PC-9 (cell line): ENCODE results near the gene FGF1. TPM values are rescaled to one million over a fixed set of nuclear protein-coding genes. Genes with fewer than 3 reads are reported as not detected.

Experiments
- BruUV-seq: library from RNA; stranded (reverse); fragments of 400-500 nt; replicated peaks from 2 replicates; lab custom pipeline; 2021; lab: Mats Ljungman, UMichigan
- CTCF ChIA-PET: fragments of 300-600 bp; sonication (Branson Sonifier 250); formaldehyde crosslinking; loops from one replicate; lab custom pipeline; 2022; ENCODE audit warnings: antibody characterized with exemption; lab: Charles Lee
- POLR2A ChIA-PET: fragments of 300-600 bp; sonication (Branson Sonifier 250); formaldehyde crosslinking; loops from one replicate; lab custom pipeline; 2022; ENCODE audit warnings: antibody characterized with exemption; ENCODE audit not compliant: unreplicated experiment; lab: Charles Lee
- DNase-seq, 2 experiments: peaks; one replicate each; pipeline versions ENCODE4 v3.0.0 to v3.0.0-alpha.2; 2015 to 2022; ENCODE audit warnings: mixed read lengths in 1 of 2
- H2AFZ ChIP-seq: fragments of 200-600 bp; sonication (generic); 2 replicates; pipeline ENCODE4 v1.8.1; 2017; ENCODE audit warnings: antibody characterized with exemption
- H3F3A ChIP-seq: fragments of 200-600 bp; sonication (generic); 2 replicates; pipeline ENCODE4 v1.8.1; 2017; ENCODE audit warnings: antibody characterized with exemption, mild to moderate bottlenecking, low read depth; ENCODE audit not compliant: insufficient read depth
- H3K27ac ChIP-seq: fragments of 200-600 bp; sonication (generic); 2 replicates; pipeline ENCODE4 v1.6.1; 2016; ENCODE audit warnings: mixed run types
- H3K27me3 ChIP-seq: fragments of 200-600 bp; sonication (generic); 2 replicates; pipeline ENCODE4 v1.6.1; 2016; ENCODE audit warnings: low read depth, mixed run types; ENCODE audit not compliant: insufficient read depth
- H3K36me3 ChIP-seq: fragments of 200-600 bp; sonication (generic); 2 replicates; pipeline ENCODE4 v1.6.1; 2016; ENCODE audit warnings: low read depth, mixed run types
- H3K4me1 ChIP-seq: fragments of 200-600 bp; sonication (generic); replicated peaks from 2 replicates; pipeline ENCODE4 v1.6.1; 2016; ENCODE audit warnings: mixed run types; ENCODE audit not compliant: insufficient read depth
- H3K4me2 ChIP-seq: fragments of 200-600 bp; sonication (generic); 2 replicates; pipeline ENCODE4 v1.6.1; 2017; ENCODE audit warnings: mixed run types
- H3K4me3 ChIP-seq: fragments of 200-600 bp; sonication (generic); 2 replicates; pipeline ENCODE4 v1.6.1; 2016; ENCODE audit warnings: mixed run types
- H3K79me2 ChIP-seq: fragments of 200-600 bp; sonication (generic); 2 replicates; pipeline ENCODE4 v1.6.1; 2017; ENCODE audit warnings: low read depth, mixed run types
- H3K9me2 ChIP-seq: fragments of 200-600 bp; sonication (generic); 2 replicates; pipeline ENCODE4 v1.8.1; 2017; ENCODE audit warnings: mild to moderate bottlenecking; ENCODE audit not compliant: insufficient read depth
- H3K9me3 ChIP-seq: fragments of 200-600 bp; sonication (generic); 2 replicates; pipeline ENCODE4 v1.8.1; 2016; ENCODE audit warnings: low read depth; ENCODE audit not compliant: insufficient read depth
- H4K20me1 ChIP-seq: fragments of 200-600 bp; sonication (generic); 2 replicates; pipeline ENCODE4 v1.8.1; 2017; ENCODE audit not compliant: insufficient read depth
- CTCF ChIP-seq: fragments of 200-600 bp; sonication (generic); conservative IDR thresholded peaks from 2 replicates; pipeline ENCODE4 v1.6.1; 2017; ENCODE audit warnings: mixed run types, antibody characterized with exemption, mild to moderate bottlenecking, moderate library complexity
- EZH2 ChIP-seq: fragments of 200-600 bp; sonication (generic); IDR thresholded peaks from 2 replicates; pipeline ENCODE4 v1.8.0; 2017; ENCODE audit warnings: antibody characterized with exemption, low read depth
- intact Hi-C: fragments of 100-400 bp; cut with micrococcal nuclease; formaldehyde crosslinking; loops from one replicate; pipeline ENCODE4 v1.10.0; 2022; ENCODE audit not compliant: unreplicated experiment
- total RNA-seq: library from RNA; stranded (reverse); gene quantifications from 2 replicates; pipeline ENCODE4 v1.2.3, GENCODE V29; 2021

The FGF1 gene
- total RNA-seq, 1 experiment from 2014 or later, result 0.44 TPM

GRCh38 chr5:142639455-142639854, 46.4 kb downstream of the FGF1 start:
- H3K79me2 ChIP-seq, result no peaks in the 10 kb centered on the region
- intact Hi-C loops, result no loop called here
- no peaks in the 10 kb centered on the region for H3K36me3 ChIP-seq
- ChIA-PET POLR2A (no interaction called here), CTCF (no interaction called here)
- TF ChIP-seq EZH2 (no peak), CTCF (no peak)
- H3K4me3 ChIP-seq, result no peak overlapping the region
- peaks cover 22% of the 10 kb centered on the region for H3K4me1 ChIP-seq
- no peak overlapping the region for H3K27ac ChIP-seq
- H4K20me1 ChIP-seq, result no peaks in the 10 kb centered on the region
- no peaks in the 10 kb centered on the region for H3K9me2 ChIP-seq
- DNase-seq, result no peak
- H3K9me3 ChIP-seq, result peaks cover 3% of the 10 kb centered on the region; the same call in 1 of the 2 replicates
- no TSS peak for BruUV-seq
- peaks cover 11% of the 10 kb centered on the region for H3F3A ChIP-seq
- no peak overlapping the region for H2AFZ ChIP-seq
- no peak overlapping the region for H3K4me2 ChIP-seq
- H3K27me3 ChIP-seq, result no peaks in the 10 kb centered on the region

- no peak overlapping the region for H2AFZ ChIP-seq
- H3K4me3 ChIP-seq, result no peak overlapping the region
- no peak overlapping the region for H3K27ac ChIP-seq
- POLR2A ChIA-PET, result interaction anchor here (0.6 kb wide), 1 partner anchor 420 kb away, joined by 6 read pairs; no protein-coding TSS in a partner anchor
- H3K79me2 ChIP-seq, result no peaks in the 10 kb centered on the region
- no peaks in the 10 kb centered on the region for H3K9me2 ChIP-seq
- H3K27me3 ChIP-seq, result no peaks in the 10 kb centered on the region
- TF ChIP-seq CTCF, result no peak
- TF ChIP-seq EZH2, result no peak
- H3K4me2 ChIP-seq, result no peak overlapping the region
- peaks cover 12% of the 10 kb centered on the region for H3K4me1 ChIP-seq
- H3K9me3 ChIP-seq, result peaks cover 3% of the 10 kb centered on the region; the same call in 1 of the 2 replicates
- BruUV-seq, result no TSS peak
- no peaks in the 10 kb centered on the region for H4K20me1 ChIP-seq
- no peaks in the 10 kb centered on the region for H3K36me3 ChIP-seq
- DNase-seq, result no peak
- H3F3A ChIP-seq, result peaks cover 3% of the 10 kb centered on the region; the same call in 1 of the 2 replicates
- CTCF ChIA-PET, result no interaction called here
- intact Hi-C loops, result no loop called here
Measured at GRCh38 chr5:142637871-142638270, 48.0 kb downstream of the FGF1 start.

GRCh38 chr5:142636698-142637324, 49.1 kb downstream of the FGF1 start:
- intact Hi-C loops, result no loop called here
- no TSS peak for BruUV-seq
- Histone ChIP-seq H4K20me1 (no peaks in the 10 kb centered on the region), H3F3A (peaks cover 4% of the 10 kb centered on the region; the same call in 1 of the 2 replicates), H3K4me2 (0 out of 2 replicates have a peak overlapping the region, but pooled peaks have one; percentile 13), H3K4me1 (peaks cover 12% of the 10 kb centered on the region), H3K9me3 (peaks cover 3% of the 10 kb centered on the region; the same call in 1 of the 2 replicates), H3K9me2 (no peaks in the 10 kb centered on the region), H3K79me2 (no peaks in the 10 kb centered on the region), H3K4me3 (no peak overlapping the region), H3K27me3 (no peaks in the 10 kb centered on the region), H2AFZ (no peak overlapping the region), H3K36me3 (no peaks in the 10 kb centered on the region), H3K27ac (no peak overlapping the region; the same call in 1 of the 2 replicates)
- POLR2A ChIA-PET, result no interaction called here
- no peak for TF ChIP-seq EZH2
- no peak for TF ChIP-seq CTCF
- peak in 1 of 2 experiments; percentile 52 for DNase-seq
- CTCF ChIA-PET, result no interaction called here
